HG03039 (cell line): Measurements from ENCODE around the gene PTPN11.
"Not testable (repeated sequence)": the region's sequence is repeated elsewhere in the genome, so short reads cannot be mapped to it uniquely, and the experiment has no call there.

ENCODE experiments used
- ATAC-seq: cut with Tn5 transposase; IDR thresholded peaks from one replicate; pipeline ENCODE4 v1.9.1; 2021; ENCODE audit warnings: mild to moderate bottlenecking, moderate library complexity; ENCODE audit not compliant: unreplicated experiment

The PTPN11 gene

GRCh38 chr12:112409064-112409905 lies 9.5 kb upstream of the PTPN11 start, which contains the start of gene RPL6:
Gene RPL6, minus strand, starts transcription at chr12:112409605. Its CDS starts 949 bp downstream, at chr12:112408656.
- ATAC-seq, result peak; percentile 72

DNA sequence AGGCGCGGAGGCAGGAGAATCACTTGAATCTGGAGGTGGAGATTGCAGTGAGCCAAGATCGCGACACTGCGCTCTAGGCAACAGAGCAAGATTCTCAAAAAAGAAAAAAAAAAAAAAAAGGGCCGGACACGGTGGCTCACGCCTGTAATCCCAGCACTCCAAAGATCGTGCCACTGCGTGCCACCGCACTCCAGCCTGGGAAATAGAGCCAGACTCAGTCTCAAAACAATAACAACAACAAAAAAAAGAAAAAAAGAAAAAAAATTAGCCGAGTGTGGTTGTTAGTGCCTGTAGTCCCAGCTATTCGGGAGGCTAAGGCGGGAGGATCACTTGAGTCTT lies 8.9 kb upstream of the PTPN11 start:
- ATAC-seq, result no peak

GRCh38 chr12:112413855-112414625 lies 4.7 kb upstream of the PTPN11 start:
- no peak for ATAC-seq

DNA sequence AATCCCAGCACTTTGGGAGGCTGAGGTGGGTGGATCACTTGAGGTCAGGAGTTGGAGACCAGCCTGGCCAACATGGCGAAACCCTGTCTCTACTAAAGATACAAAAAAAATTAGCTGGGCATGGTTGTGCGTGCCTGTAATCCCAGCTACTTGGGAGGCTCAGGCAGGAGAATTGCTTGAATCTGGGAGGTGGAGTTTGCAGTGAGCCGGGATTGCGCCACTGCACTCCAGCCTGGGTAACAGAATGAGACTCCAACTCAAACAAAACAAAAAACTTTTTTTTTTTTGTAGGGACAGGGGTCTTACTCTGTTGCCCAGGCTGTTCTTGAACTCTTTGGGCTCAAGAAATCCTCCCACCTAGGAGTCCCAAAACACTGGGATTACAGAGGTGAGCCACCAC lies 3.3 kb upstream of the PTPN11 start:
- ATAC-seq, result not testable (repeated sequence)

- ATAC-seq, result no peak
Measured at GRCh38 chr12:112418273-112418607, 507 bp upstream of the PTPN11 start.

GRCh38 chr12:112419297-112420133 lies 768 bp downstream of the PTPN11 start:
- peak; percentile 30 for ATAC-seq

DNA sequence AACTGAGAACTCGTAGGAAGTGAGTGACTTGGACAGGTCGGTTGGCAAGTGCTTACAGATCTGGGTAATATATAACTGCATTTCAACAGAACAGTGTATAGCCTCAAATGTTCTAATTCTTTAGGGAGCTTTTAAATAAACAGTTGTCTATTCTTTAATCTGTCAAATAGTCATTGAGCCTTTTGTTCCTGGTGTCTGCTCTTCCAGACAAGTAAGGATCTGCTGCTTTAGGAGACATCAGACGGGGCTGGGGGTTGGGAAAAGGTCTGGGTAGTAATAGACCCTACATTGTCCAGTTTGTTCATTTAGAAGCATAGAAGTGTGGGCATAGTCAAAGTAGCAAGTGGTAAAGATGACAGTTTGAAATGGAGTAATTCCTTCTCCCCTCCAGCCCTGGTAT lies 2.0 kb downstream of the PTPN11 start:
- ATAC-seq, result no peak

DNA sequence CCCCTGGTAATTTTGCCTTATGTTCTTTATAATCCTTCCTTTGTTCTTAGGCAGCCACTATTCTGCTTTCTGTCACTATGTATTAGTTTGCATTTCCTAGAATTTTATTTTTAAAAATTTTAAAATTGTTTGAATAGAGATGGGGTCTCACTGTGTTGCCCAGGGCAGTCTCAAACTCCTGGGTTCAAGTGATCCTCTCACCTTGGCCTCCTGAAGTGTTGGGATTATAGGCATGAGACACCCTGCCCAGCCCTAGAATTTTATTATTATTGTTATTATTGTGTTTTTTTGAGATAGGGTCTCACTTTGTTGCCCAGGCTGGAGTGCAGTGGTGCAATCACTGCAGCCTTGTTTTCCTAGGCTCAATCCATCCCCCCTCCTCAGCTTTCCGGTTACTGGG lies 2.6 kb downstream of the PTPN11 start:
- ATAC-seq, result no peak

DNA sequence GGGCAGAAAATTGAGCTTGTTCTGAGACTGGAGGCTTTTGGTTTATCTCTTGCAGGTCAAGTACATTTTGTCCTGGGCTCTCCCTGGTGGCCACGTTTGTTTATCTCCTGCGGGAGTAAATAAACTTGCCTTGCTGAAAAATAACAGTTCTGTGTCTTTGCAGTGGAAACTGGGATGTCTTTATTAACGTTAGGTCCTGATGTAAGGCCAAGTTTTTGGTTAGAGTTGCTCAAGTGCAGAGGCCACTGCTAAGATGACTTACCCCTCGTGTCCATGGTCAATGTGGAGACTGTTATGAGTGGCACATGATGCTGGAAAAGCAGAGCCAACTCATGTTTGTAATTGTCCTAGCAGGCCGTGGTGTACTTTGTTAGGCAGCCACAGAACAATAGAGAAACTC lies 3.8 kb downstream of the PTPN11 start:
- no peak for ATAC-seq

- ATAC-seq, result no peak
Measured at GRCh38 chr12:112424126-112424525, 5.4 kb downstream of the PTPN11 start.

DNA sequence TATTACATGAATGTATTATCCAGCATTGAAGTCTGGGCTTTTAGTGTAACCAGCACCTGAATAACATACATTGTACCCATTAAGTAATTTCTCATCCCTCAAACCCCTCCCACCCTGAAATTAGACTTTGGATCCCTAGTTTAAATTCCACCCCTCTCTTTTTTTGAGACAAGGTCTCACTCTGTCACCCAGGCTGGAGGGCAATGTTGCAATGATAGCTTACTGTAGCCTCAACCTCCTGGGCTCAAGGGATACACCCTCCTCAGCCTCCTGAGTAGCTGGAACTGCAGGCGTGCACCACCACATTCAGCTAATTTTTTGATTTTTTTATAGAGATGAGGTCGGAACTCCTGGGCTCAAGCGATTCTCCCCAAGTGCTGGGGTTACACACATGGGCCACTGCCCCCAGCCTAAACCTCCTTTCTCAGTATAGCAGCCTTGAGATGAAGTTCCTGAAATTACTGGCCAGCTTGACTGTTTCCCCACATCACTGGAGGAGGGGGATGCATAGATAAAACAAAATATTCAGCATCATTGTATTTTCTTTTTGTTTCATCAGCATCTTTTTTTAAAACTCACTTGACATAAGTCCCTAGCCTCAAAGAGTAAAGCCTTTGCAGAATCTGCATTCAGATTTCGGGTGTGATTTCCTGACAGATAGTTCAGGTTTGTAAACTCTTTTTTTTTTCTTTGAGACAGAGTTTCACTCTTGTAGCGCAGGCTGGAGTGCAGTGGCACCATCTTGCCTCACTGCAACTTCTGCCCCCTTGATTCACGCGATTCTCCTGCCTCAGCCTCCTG lies 7.0 kb downstream of the PTPN11 start:
- ATAC-seq, result no peak

- ATAC-seq, result no peak
Measured at GRCh38 chr12:112427760-112428159, 9.0 kb downstream of the PTPN11 start.

GRCh38 chr12:112430929-112431328 lies 12.2 kb downstream of the PTPN11 start:
- no peak for ATAC-seq

GRCh38 chr12:112431965-112432364 lies 13.2 kb downstream of the PTPN11 start:
- ATAC-seq, result no peak

- ATAC-seq, result no peak
Measured at GRCh38 chr12:112433551-112433950, 14.8 kb downstream of the PTPN11 start.

- ATAC-seq, result not testable (repeated sequence)
Measured at GRCh38 chr12:112438645-112439044, 19.9 kb downstream of the PTPN11 start.

GRCh38 chr12:112439769-112440168 lies 21.0 kb downstream of the PTPN11 start:
- ATAC-seq, result no peak

DNA sequence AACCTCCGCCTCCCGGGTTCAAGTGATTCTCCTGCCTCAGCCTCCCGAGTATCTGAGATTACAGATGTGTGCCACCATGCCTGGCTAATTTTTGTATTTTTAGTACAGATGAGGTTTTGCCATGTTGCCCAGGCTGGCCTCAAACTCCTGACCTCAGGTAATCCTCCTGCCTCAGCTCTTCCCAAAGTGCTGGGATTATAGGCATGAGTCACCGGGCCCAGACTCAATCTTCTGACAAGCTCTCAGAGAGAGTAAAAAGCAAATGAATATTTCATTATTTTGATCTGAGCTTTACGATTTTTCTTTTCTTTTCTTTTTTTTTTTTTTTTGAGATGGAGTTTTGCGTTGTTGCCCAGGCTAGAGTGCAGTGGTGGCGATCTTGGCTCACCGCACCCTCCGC lies 21.9 kb downstream of the PTPN11 start:
- not testable (repeated sequence) for ATAC-seq

DNA sequence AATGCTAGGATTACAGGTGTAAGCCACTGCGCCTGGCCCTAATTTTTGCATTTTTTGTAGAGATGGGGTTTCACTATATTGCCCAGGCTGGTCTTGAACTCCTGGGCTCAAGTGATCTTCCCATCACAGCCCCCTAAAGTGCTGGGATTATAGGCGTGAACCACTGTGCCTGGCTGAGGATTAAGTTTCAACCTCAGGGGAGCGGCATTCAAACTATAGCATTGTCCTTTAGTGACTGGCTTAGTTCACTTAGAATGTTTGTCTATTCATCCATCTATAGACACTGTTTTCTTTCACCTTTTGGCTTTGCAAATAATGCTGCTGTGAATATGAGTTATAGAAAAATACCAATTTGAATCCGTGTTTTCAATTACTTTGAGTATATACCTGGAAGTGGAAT lies 25.2 kb downstream of the PTPN11 start:
- ATAC-seq, result no peak

DNA sequence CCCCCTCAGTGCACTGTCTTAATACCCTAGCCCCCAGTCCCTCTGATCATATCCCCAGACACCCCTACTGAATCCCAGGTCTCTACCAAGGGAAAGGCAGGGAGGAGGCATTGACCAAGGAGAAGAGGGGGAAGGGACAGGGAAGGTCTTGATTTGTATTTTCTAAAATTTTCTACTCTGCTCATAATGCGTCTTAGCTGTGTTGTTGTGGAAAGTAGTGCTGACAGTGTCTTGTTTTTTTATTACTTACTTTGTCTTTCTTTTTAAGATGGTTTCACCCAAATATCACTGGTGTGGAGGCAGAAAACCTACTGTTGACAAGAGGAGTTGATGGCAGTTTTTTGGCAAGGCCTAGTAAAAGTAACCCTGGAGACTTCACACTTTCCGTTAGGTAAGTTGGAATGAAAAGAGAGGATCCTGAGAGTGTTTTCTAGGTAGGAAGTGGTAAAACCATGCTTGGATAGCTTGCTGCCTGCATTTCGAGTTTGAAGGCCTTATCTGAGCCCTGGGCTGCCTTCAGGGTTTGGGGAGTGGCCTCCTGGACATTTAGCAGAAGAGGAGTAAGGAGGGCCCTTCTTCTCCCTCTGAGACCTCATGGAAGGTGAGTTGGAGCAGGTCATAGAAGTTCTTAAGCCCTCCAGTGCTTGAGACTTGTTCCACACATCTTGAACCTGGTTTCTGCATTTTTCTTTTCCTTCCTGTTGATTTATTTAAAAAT lies 27.4 kb downstream of the PTPN11 start:
- no peak for ATAC-seq
